HL-60/S4 treated with retinoic acid at 250 ng/mL for 4 days and 3 days (cell line): ENCODE results near the gene LIM2.
"Not testable (repeated sequence)": the region's sequence is repeated elsewhere in the genome, so short reads cannot be mapped to it uniquely, and the experiment has no call there.

Experiments used
- in situ Hi-C: fragments of 300-500 bp; cut with MboI; formaldehyde crosslinking; loops from 2 replicates; pipeline ENCODE4 v1.7.0; 2022; ENCODE audit warnings: low sequenced_read_pairs

LIM2 gene, protein sequence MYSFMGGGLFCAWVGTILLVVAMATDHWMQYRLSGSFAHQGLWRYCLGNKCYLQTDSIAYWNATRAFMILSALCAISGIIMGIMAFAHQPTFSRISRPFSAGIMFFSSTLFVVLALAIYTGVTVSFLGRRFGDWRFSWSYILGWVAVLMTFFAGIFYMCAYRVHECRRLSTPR

DNA sequence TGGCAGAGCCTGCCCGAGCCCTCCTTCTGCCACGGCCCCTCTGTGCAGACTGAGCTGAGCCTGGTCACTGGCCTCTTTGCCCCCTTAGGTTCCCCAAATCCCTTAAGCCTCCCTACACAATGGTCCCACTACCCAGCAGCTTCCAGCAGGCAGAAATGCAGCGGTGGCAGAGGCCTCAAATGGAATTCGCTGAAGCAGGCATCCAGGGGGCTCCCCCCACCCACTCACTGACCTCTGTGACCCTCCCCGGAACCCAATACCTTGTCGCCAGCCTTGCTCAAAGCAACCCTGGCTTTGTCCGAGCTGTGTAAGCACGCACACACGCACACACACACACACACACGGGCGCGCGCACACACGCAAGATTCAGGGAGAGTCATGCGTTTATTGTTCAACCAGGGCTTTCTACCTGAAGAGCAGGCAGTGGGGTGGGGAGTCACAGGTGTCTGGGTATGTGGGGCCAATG, at the start of gene LIM2:
TSS of gene LIM2 (minus strand) at position 51 of the 466 bp plus-strand sequence. CDS start 531 bp downstream, outside the sequence.
- in situ Hi-C loops, result no loop called here

DNA sequence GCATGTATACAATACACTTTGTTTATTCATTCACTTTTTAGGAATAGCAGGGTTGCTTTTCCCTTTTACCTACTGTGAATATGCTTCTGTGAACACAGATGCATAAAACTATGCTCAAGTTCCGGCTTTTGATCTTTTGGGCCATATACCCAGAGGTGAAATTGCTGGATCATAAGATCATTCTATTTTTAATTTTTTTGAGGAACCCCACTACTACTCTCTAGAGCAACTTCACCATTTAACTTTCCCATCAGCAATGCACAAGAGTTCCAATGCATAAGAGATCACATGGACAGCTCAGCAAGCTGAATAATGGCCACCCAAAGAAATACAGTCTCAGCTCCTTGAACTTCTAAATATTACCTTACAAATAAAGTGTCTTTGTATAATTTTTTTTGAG, 46.7 kb upstream of the LIM2 start:
- in situ Hi-C loops, result no loop called here

DNA sequence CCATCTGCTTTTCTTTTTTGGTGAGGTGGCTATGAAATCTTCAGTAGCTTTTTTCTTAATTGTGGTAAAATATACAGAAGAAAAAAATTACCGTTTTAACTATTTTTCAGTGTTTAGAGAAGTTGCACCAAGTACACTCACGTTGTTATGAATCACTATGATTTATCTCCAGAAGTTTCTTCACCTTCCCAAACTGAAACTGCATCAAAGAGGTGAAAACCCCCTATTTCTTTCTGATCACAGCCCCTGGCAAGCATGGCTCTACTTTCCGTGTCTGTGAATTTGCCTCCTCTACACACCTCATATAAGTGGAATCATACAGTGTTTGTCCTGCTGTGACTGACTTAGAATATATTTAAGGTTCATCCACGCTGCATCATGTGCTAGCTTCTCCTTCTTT, 45.3 kb upstream of the LIM2 start:
- in situ Hi-C loops, result no loop called here

DNA sequence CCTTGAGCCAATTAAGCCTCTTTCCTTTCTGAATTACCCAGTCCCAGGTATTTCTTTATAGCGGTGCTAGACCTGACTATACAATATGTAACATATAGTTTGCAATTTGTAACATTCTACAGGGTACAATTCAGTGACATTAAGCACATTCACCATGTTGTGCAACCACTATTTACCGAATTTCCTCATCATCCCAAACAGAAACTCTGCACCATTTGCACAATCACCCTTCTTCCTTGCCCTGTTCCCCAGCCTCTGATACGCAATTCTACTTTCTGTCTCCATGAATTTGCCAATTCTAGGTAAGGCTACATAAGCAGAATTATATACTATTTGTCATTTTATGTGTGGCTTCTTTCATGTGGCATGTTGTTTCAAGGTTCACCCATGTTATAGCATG, 43.4 kb upstream of the LIM2 start:
- in situ Hi-C loops, result no loop called here

DNA sequence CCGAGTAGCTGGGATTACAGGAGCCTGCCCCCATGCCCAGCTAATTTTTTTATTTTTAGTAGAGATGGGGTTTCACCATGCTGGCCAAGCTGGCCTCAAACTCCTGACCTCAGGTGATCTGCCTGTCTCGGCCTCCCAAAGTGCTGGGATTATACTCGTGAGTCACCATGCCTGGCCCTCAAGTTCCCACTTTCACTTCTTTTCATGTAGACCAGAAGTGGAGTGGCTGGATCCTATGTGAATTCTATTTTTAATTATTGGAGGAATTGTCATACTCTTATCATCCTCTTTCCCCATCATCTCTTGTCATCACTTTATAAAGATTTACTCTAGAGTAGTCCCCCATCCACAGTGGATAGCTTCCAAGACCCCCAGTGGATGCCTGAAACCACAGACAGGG, 42.4 kb upstream of the LIM2 start:
- in situ Hi-C loops, result no loop called here

DNA sequence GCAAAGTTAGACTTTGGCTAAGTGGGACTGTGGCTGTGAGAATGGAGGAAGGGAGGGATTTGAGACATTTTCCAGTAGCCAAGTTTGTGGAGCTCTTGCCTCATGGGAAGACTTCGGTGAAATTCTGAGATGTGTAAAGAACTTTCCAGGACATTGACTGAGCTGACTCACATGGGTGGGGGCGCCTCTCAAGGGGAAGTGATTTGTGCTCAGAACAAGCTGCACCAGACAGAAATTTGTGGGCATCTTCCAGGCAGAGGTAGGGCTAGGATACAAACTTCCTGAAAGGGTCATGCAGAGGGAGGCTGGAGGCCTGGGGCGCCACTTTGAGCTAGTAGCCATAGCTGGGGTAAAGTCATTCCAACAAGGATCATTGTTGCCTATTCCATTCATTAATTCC, 39.4 kb upstream of the LIM2 start:
- in situ Hi-C loops, result no loop called here

DNA sequence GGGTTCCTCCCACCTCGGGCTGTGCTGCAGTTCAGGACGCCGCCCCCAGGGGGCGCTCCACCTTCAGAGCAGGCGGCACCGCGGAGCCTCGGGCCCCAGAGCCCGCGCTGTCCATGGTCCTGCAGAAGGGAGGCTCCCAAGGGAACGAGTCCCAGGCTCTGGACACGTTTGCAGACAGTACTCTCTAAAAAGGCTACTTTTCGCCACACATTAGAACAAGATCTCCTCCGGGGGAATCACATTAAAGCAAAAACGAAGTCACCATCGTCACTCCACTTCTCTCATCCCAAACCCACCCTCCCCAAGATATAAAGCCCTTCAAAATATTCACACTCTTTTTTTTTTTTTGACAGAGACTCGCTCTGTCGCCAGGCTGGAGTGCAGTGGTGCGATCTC, 34.3 kb upstream of the LIM2 start:
- in situ Hi-C loops, result no loop called here

DNA sequence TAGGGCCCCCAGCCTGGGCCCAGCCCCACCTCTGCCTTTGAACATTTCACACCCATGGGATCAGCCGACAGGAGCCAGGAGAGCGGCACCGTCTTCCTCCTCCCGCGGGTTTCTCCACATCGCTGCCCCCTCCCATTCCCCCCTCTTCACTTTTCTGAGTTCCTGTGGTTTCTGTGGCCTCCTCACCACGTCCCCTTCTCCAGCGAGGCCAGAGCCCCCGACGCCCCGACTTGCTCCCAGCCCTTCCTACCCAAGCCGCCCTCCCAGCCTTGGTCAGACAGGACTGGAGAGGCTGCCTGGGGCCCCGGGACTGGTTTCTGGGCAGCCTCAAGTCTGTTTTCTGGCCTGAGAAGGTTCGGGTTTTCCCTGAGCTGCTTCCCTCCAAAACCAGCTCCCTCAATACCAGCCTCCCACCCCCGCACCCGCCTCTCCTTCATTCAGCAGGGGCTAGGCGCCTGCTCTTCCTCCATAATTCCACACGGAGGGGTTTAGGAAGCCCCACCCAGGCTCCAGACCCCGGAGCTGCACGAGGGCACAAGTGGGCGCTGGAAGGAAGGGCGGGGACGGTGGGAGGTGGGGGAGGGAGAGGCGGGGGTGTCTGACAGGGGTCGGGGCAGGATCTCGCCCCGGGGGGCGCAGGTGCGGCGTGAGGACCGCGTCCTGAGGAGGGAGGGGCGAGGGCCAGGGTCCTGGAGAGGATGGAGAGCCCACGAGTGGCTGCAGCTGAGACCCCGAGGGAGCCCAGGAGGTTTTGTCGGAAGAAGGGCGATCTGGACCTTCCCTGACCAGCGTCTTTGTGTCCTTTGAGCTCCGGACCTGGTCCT, 33.7 kb upstream of the LIM2 start:
- in situ Hi-C loops, result no loop called here

DNA sequence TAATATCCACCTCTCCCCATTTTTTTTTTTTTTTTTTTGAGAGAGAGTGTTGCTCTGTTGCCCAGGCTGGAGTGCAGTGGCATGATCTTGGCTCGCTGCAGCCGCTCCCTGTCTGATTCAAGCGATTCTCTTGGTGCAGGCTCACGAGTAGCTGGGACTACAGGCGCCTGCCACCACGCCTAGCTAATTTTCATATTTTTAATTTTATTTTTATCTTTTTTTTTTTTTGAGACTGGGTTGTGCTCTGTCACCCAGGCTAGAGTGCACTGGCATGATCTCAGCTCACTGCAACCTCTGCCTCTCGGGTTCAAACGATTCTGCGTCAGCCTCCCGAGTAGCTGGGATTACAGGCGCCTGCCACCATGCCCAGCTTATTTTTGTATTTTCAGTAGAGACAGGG, 32.7 kb upstream of the LIM2 start:
- in situ Hi-C loops, result not testable (repeated sequence)

DNA sequence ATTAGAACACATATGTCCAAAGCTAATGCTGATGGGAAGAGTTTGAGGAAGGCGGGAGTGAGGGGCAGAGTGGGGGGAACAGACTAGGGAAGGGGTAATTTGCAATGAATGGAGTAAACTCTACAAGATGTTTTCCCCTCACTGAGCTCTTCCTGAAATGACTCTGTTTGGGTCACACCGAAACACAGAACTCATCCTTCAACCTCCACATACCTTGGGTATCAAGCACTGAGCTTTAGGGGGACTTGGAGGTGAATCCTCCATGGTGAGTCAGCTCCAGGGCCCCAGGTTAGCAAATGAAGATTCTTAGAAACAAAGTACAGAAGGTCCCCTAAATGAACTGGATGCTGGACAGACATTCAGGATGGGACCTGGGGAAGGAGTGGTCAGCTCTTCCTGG, 30.9 kb upstream of the LIM2 start:
- in situ Hi-C loops, result no loop called here

DNA sequence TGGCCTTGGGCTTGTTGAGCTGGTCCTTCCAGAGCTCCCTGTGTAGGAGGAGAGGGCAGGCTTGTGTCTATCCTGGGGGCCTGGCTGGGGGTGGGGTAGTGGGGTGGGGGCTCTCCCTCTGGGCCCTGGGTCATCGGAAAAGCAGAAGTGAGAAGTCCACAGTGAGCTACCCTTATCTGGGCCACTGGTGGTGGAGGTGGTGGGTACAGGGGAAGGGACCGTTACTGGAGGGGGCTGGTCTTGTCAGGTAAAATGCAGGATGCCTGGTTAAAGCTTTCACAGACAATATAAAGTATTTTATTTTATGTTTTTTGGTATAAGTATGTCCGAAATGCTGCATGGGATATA, 30.0 kb upstream of the LIM2 start:
- in situ Hi-C loops, result no loop called here

DNA sequence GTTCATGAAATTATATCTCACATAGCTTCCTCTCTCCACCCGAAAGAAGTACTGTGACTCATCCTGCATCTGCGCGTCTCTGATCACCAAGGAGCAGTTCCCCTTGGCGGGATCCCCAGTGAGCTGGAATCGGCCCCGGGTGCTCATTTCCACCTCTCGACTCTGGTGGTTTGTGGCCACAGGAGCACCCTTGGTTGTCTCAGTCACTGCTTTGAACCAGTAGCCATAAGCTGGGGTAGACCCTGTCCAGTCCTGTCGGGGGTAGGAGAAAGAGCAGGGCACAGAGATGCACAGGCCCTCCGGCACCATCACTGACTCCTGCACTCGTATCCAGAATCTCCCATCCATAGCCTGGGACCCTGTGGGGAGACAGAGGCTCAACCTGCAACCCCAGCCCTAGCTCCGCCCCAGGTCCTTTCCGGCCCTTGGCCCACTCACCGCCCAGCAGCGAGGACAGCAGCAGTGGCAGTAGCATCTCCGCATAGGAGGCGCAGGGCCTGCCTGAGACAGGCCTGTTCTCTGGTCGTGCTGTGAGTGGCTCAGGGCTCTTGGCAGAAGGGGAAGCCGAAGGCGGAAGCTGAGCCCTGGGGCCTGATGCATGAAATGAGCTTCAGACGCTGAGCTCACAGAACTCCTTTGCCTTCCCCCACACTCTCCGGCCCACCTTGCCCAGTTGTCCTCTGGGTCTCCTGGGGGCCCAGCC, 29.5 kb upstream of the LIM2 start, which contains the start of gene SIGLEC10:
TSS of gene SIGLEC10 (minus strand) at position 536 of the 703 bp plus-strand sequence. CDS start at position 475, 61 bp downstream.
- in situ Hi-C loops, result no loop called here

DNA sequence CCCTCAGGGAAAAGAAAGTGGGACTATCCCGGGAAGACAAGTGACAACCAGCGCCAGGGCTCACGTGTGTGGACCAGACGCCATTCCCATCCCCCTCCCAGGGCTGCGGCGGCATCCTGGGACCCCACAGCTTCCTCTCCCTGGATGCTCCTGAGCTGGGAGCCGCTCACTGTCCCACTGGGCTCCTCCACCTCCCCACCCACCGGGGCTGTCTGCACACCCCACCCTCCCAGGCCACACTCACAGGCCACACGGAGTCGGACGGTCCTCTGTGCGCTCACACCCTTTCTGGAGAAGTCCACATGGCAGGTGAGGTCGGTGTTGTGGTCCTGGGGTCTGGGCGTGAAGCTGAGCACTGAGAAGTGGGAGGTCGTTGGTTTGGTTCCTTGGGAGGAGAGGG, 28.6 kb upstream of the LIM2 start:
- in situ Hi-C loops, result not testable (repeated sequence)

DNA sequence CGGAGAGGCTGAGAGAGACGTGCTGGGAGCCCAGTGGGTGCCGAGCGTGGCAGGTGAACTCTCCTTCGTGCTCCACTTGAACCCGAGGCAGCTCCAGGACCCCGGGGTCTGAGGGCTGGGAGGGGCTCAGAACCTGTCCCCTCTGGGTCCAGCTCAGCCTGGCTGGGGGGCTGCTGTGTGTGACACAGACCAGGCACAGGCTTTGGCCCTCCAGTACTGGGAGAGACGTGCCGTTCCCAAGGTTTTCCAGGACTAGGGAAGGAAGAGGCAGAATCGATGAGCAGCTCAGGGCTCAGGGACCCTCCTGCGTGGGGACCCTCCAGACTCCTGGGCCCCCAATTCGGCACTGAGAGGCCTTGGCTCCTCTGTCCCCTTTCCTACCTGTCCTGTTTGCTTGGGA, 27.4 kb upstream of the LIM2 start:
- in situ Hi-C loops, result no loop called here

DNA sequence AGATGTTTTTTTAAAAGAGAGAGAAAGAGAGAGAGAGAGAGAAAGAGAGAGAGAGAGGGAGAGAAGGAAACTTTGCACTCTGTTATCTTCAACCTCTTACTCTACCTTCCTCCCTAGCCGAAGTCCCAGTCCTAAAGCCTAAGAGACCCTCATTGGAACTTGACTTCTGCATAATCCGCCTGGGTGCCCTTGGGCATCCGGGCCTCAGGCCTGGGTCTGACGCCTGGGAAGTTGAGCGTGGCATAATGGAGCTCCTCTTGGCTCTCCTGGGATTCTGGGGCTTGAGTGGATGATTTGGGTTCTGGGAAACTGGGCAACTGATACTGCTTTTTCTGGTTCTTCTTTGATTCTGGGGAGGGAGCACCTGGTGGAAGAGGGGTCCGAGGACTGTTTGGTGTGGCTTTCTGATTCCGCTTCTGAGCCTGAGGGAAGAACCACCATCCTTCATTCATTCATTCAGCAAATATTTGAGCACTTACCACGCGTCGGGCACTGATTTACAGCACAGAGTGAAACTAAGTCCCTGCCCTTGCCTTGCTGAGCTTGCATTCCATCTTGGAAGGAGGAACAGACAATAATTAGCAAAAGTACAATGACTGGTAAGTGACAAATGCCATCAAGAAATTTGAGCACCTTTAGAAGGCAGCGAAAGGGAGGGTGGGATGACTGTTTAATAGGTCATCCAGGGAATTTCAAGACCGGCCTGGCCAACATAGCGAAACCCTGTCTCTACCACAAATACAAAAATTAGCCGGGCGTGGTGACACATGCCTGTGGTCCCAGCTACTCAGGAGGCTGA, 23.4 kb upstream of the LIM2 start:
- in situ Hi-C loops, result no loop called here

DNA sequence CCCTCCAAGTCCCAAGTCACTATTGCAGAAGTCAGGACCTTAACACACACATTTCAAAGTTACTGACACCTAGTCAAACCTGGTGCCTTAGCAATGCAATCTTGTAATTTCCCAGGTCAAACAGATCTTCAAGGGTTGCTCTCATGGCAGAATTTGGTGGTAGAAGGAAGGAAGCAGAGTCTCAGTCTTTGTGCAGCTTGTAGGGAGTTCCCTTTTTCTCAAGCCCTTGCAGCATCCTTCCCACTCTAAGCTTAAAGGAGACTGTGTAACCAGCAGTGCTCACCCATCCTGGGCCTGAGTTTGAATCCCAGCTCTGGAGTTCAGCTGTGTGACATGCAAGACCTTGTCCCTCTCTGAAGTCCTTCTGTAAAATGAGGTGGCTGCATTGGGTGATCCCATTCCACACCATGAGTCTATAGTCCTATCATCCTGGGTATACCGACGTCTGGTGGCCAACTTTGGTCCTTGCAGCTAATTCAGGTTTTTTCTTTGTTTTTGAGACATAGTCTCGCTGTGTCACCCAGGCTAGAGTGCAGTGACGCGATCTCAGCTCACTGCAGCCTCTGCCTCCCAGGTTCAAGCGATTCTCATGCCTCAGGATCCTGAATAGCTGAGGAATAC, 19.8 kb upstream of the LIM2 start:
- in situ Hi-C loops, result no loop called here

DNA sequence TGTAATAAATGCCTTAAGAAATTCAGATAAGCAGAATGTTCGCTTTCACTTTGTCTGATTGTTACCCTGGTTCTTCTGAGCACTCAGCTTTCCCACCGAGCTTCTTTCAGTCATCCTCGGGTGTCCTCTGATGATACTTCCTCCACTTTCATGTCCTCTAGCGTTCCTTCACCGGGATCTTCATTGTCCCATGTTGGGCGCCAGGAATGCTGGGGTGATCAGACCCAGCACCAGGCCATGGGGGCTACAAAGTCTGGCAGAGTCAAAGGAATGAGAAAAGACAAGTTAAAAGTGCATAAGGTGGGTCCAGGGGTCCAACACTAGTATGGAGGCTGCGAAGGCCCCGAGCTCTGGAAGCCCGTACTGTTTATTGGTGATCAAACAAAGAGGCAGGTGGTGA, 14.3 kb upstream of the LIM2 start:
- in situ Hi-C loops, result no loop called here

DNA sequence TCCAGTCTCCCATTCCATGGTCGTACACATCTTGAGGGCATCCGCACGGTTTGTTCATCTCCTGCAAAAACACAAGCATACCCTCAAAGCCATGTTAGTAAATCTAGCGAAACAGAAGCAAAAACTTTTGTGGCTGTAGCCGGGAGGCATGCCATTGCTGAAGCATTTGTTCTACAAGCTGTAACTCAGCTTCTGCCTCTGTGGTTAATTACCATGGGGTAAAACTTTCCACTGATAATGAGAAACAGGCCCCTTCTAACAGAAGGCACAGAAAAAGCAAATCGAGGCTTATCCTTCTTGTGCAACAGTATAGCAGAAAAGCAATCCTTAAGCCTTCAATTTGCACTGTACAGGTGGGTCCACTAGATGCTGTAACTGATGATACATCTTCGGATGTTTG, 12.2 kb upstream of the LIM2 start:
- in situ Hi-C loops, result not testable (repeated sequence)

DNA sequence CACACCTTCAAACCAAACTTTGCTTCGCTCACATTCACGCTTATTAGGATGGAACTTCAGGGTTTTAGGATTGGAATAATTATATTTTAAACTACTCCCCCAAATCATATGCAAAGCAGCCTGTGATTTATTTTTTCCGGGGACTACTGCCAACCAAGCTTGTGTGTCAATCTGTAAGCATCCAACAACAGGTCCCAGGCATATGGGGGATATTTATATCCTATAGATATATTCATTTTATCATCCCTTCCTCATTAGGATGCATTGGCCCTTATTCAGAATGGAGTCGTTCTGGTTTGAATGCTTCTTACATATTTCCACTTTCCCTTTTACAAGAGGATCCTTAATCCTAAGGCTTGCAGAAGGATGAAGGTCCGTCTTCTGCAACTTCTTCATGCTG, 11.5 kb upstream of the LIM2 start:
- in situ Hi-C loops, result no loop called here

DNA sequence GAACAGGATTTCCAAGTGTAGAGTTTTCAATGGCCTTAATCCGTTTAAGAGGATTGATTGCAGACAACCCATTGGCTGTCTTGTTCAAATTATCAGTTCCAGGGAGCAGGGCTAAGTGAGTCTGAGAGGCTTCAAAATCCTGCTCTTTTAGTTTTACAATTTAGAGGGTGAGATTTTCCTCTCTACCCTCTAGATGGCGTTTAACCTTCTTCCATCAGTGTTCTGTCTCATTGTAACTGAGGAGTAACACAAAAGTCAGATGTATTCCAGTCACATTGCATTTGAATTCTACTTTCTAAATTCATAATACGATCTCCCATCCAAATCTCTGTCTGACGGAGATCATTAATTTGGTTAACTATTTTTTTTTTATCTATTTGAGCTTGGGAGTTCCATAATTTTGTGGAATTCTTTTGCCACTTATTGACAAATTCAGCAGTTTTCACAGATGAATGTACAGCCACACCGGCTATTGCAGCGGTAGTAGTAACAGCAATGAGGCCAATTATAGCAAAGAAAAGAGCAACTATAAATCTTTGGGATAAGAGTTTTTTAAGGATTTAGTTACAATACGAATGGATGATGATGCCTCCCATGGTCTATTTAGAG, 10.4 kb upstream of the LIM2 start:
- in situ Hi-C loops, result no loop called here
